Osteoblast (primary cell): ENCODE data around the gene RAB3C. TPM values are rescaled to one million over a fixed set of nuclear protein-coding genes. Genes with fewer than 3 reads are reported as not detected.

ENCODE experiments used
- DNase-seq: peaks from one replicate; pipeline ENCODE4 v3.0.0; 2011; ENCODE audit warnings: low spot score, mixed read lengths; ENCODE audit not compliant: insufficient read length; ENCODE audit errors: missing footprints
- H2AFZ ChIP-seq: 2 replicates; pipeline ENCODE4 v1.6.0; 2011; ENCODE audit warnings: mild to moderate bottlenecking, low read length
- H3K27ac ChIP-seq: 2 replicates; pipeline ENCODE4 v1.5.1; 2011; ENCODE audit warnings: mild to moderate bottlenecking, low read depth, low read length, moderate library complexity
- H3K27me3 ChIP-seq: 2 replicates; pipeline ENCODE4 v1.6.0; 2012; ENCODE audit warnings: mild to moderate bottlenecking, control low read depth, inconsistent platforms, low read length, moderate library complexity; ENCODE audit not compliant: insufficient read depth
- H3K36me3 ChIP-seq: 2 replicates; pipeline ENCODE4 v1.5.1; 2011; ENCODE audit warnings: mild to moderate bottlenecking, low read length, control low read depth, moderate library complexity; ENCODE audit not compliant: insufficient read depth
- H3K4me1 ChIP-seq: 2 replicates; pipeline ENCODE4 v1.5.1; 2011; ENCODE audit warnings: mild to moderate bottlenecking, low read length, control low read depth, moderate library complexity; ENCODE audit not compliant: insufficient read depth
- H3K4me2 ChIP-seq: 2 replicates; pipeline ENCODE4 v1.6.0; 2011; ENCODE audit warnings: mild to moderate bottlenecking, low read length; ENCODE audit not compliant: insufficient read depth
- H3K4me3 ChIP-seq: fragments of 200-600 bp; sonication (generic); 3 replicates; pipeline ENCODE4 v1.5.1; 2012; ENCODE audit warnings: mild to moderate bottlenecking, low read length, inconsistent platforms; ENCODE audit not compliant: insufficient read depth
- H3K79me2 ChIP-seq: 2 replicates; pipeline ENCODE4 v1.6.0; 2012; ENCODE audit warnings: mild to moderate bottlenecking, low read length, control low read depth, inconsistent platforms; ENCODE audit not compliant: insufficient read depth
- H3K9me3 ChIP-seq: 2 replicates; pipeline ENCODE4 v1.5.1; 2011; ENCODE audit warnings: low read depth, low read length, control low read depth
- H4K20me1 ChIP-seq: 2 replicates; pipeline ENCODE4 v1.6.0; 2012; ENCODE audit warnings: mild to moderate bottlenecking, low read length, control low read depth; ENCODE audit not compliant: insufficient read depth
- total RNA-seq: library from RNA; depleted of rRNA; stranded (reverse); fragments of >200 nt; gene quantifications from 2 replicates; pipeline ENCODE4 v1.2.3, GENCODE V29; 2012
- TF ChIP-seq, protein P1 (sequence below): IDR thresholded peaks from 2 replicates; pipeline ENCODE4 v1.5.1; 2011; ENCODE audit warnings: mild to moderate bottlenecking, low read depth, low read length, moderate library complexity; ENCODE audit errors: extremely low read depth

RAB3C gene
- total RNA-seq, 1 donor, result not detected

- Histone ChIP-seq H3K4me1 (no peaks in the 10 kb centered on the region), H3K27me3 (no peaks in the 10 kb centered on the region), H3K4me3 (no peak overlapping the region), H4K20me1 (no peaks in the 10 kb centered on the region), H3K36me3 (no peaks in the 10 kb centered on the region), H3K9me3 (no peaks in the 10 kb centered on the region), H3K4me2 (no peak overlapping the region), H2AFZ (no peak overlapping the region), H3K79me2 (no peaks in the 10 kb centered on the region), H3K27ac (no peak overlapping the region)
- TF ChIP-seq, protein P1, sequence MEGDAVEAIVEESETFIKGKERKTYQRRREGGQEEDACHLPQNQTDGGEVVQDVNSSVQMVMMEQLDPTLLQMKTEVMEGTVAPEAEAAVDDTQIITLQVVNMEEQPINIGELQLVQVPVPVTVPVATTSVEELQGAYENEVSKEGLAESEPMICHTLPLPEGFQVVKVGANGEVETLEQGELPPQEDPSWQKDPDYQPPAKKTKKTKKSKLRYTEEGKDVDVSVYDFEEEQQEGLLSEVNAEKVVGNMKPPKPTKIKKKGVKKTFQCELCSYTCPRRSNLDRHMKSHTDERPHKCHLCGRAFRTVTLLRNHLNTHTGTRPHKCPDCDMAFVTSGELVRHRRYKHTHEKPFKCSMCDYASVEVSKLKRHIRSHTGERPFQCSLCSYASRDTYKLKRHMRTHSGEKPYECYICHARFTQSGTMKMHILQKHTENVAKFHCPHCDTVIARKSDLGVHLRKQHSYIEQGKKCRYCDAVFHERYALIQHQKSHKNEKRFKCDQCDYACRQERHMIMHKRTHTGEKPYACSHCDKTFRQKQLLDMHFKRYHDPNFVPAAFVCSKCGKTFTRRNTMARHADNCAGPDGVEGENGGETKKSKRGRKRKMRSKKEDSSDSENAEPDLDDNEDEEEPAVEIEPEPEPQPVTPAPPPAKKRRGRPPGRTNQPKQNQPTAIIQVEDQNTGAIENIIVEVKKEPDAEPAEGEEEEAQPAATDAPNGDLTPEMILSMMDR, result no peak
- no peak for DNase-seq
These were observed 133.8 kb downstream of the RAB3C start for GRCh38 chr5:58716713-58717112.

GRCh38 chr5:58717303-58718007 is 134.6 kb downstream of the RAB3C start:
- no peak overlapping the region for H2AFZ ChIP-seq
- H3K9me3 ChIP-seq, result no peaks in the 10 kb centered on the region
- no peaks in the 10 kb centered on the region for H4K20me1 ChIP-seq
- no peak for DNase-seq
- TF ChIP-seq, protein P1, result no peak
- H3K4me1 ChIP-seq, result no peaks in the 10 kb centered on the region
- H3K27me3 ChIP-seq, result no peaks in the 10 kb centered on the region
- no peak overlapping the region for H3K4me2 ChIP-seq
- no peak overlapping the region for H3K27ac ChIP-seq
- H3K36me3 ChIP-seq, result no peaks in the 10 kb centered on the region
- H3K4me3 ChIP-seq, result no peak overlapping the region
- no peaks in the 10 kb centered on the region for H3K79me2 ChIP-seq

DNA sequence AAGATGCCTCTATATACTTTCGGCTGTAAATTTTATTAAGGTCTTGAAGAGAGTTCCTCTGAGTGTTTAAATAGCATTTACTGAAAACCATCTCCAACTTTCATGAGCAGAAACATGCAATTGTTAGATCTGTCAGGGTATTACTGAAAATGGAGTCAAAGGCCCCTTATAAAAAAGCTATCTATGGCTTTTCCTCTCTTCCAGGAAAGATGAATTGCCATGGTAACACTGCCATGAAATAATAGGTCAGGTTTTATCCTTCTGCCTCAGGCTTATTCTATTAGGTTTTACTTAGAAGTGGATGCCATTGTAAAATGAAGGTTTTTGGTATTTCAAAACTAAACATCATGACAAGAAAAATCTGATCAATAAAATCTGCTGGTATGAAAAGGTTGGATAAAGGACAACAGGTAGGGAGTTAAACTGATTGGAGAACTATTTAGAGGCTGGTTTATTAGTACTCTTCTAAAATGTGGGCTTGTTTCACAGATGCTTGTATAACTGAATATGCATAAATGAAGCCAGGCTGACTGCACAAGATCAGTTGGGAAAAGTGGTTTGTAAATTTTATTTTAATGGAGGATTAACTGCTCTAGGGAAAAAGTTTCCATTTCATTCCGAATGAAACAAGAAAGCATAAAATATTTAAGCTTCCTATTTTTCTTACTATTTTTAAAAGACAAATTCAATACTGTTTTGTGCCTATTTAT is 135.5 kb downstream of the RAB3C start:
- Histone ChIP-seq H3K27ac (no peak overlapping the region), H3K4me1 (no peaks in the 10 kb centered on the region), H3K36me3 (no peaks in the 10 kb centered on the region), H3K27me3 (no peaks in the 10 kb centered on the region), H3K4me2 (no peak overlapping the region), H3K9me3 (no peaks in the 10 kb centered on the region), H3K4me3 (no peak overlapping the region), H2AFZ (no peak overlapping the region), H4K20me1 (no peaks in the 10 kb centered on the region), H3K79me2 (no peaks in the 10 kb centered on the region)
- TF ChIP-seq, protein P1, result no peak
- no peak for DNase-seq

- Histone ChIP-seq H4K20me1 (no peaks in the 10 kb centered on the region), H3K36me3 (no peaks in the 10 kb centered on the region), H2AFZ (no peak overlapping the region), H3K79me2 (no peaks in the 10 kb centered on the region), H3K4me2 (no peak overlapping the region), H3K9me3 (no peaks in the 10 kb centered on the region), H3K4me1 (no peaks in the 10 kb centered on the region), H3K4me3 (no peak overlapping the region), H3K27ac (no peak overlapping the region), H3K27me3 (no peaks in the 10 kb centered on the region)
- DNase-seq, result no peak
- TF ChIP-seq, protein P1, result no peak
These were observed 139.3 kb downstream of the RAB3C start for GRCh38 chr5:58722160-58722559.
